ENCODE data around the gene KCTD6. TPM values are rescaled to one million over a fixed set of nuclear protein-coding genes. Genes with fewer than 3 reads are reported as not detected.

Gene KCTD6
- total RNA-seq, 4 donors from 2014 or later, result 16.1 to 19.4 (median 17.8) TPM

- TF ChIP-seq CTCF (IDR thresholded peaks at IDR 0.05) (no peak), POLR2A (IDR thresholded peaks at IDR 0.05) (no peak), EP300 (IDR thresholded peaks at IDR 0.05) (no peak)
- Histone ChIP-seq H3K27ac (no peak overlapping the region), H3K36me3 (peaks cover 0 to 97% (median 4%) of the 10 kb centered on the region in 3 donors), H3K4me3 (no peak overlapping the region), H3K9me3 (no peaks in the 10 kb centered on the region), H3K4me1 (peaks cover 0 to 3% (median 0%) of the 10 kb centered on the region in 4 donors), H3K27me3 (no peaks in the 10 kb centered on the region)
- WGBS, 2 donors, result 51 to 60% methylated on average over 3 of the region's 3 CpGs
- no peak for DNase-seq (ENCODE audit: low spot score in 2 of 2)
Observed at GRCh38 chr3:58518291-58518789, 26.4 kb downstream of the KCTD6 start.

- no peak for TF ChIP-seq POLR2A (IDR thresholded peaks at IDR 0.05)
- Histone ChIP-seq H3K4me1 (peaks cover 0 to 3% (median 0%) of the 10 kb centered on the region in 4 donors), H3K27ac (no peak overlapping the region), H3K27me3 (no peaks in the 10 kb centered on the region), H3K9me3 (no peaks in the 10 kb centered on the region), H3K36me3 (peaks cover 0 to 97% (median 4%) of the 10 kb centered on the region in 3 donors), H3K4me3 (no peak overlapping the region)
- no peak for DNase-seq (ENCODE audit: low spot score in 2 of 2)
- WGBS, 2 donors, result 84 to 85% methylated on average over 6 of the region's 6 CpGs
Observed at GRCh38 chr3:58519668-58520402, 27.9 kb downstream of the KCTD6 start.

GRCh38 chr3:58520403-58521335 lies 28.8 kb downstream of the KCTD6 start:
- Histone ChIP-seq H3K36me3 (peaks cover 0 to 99% (median 4%) of the 10 kb centered on the region in 3 donors), H3K4me1 (peaks cover 0 to 3% (median 0%) of the 10 kb centered on the region in 4 donors), H3K27ac (no peak overlapping the region), H3K27me3 (no peaks in the 10 kb centered on the region), H3K4me3 (no peak overlapping the region), H3K9me3 (no peaks in the 10 kb centered on the region)
- no peak for TF ChIP-seq POLR2A (IDR thresholded peaks at IDR 0.05)
- no peak for TF ChIP-seq CTCF (IDR thresholded peaks at IDR 0.05)
- TF ChIP-seq EP300 (IDR thresholded peaks at IDR 0.05), result no peak
- DNase-seq (ENCODE audit: low spot score in 2 of 2), result no peak
- 56 to 71% methylated on average over 4 to 8 of the region's 8 CpGs for WGBS, 2 donors

- H3K4me1 ChIP-seq, result peaks cover 0 to 3% (median 0%) of the 10 kb centered on the region in 4 donors
- H3K9me3 ChIP-seq, result no peaks in the 10 kb centered on the region
- H3K36me3 ChIP-seq, result peaks cover 0 to 99% (median 4%) of the 10 kb centered on the region in 3 donors
- WGBS, 2 donors, result 91 to 94% methylated on average over 3 of the region's 3 CpGs
- TF ChIP-seq POLR2A (IDR thresholded peaks at IDR 0.05), result no peak
- no peak for TF ChIP-seq EP300 (IDR thresholded peaks at IDR 0.05)
- no peak for TF ChIP-seq CTCF (IDR thresholded peaks at IDR 0.05)
- H3K4me3 ChIP-seq, result no peak overlapping the region
- no peak overlapping the region for H3K27ac ChIP-seq
- DNase-seq (ENCODE audit: low spot score in 2 of 2), result no peak
- no peaks in the 10 kb centered on the region for H3K27me3 ChIP-seq
Observed at GRCh38 chr3:58521336-58521670, 29.4 kb downstream of the KCTD6 start.

GRCh38 chr3:58521917-58522631 lies 30.2 kb downstream of the KCTD6 start:
- Histone ChIP-seq H3K9me3 (no peaks in the 10 kb centered on the region), H3K27me3 (no peaks in the 10 kb centered on the region), H3K27ac (no peak overlapping the region), H3K4me3 (no peak overlapping the region), H3K36me3 (peaks cover 0 to 99% (median 4%) of the 10 kb centered on the region in 3 donors), H3K4me1 (peaks cover 0 to 3% (median 0%) of the 10 kb centered on the region in 4 donors)
- no peak for DNase-seq (ENCODE audit: low spot score in 2 of 2)
- WGBS, 2 donors, result 50 to 57% methylated on average over 10 of the region's 10 CpGs
- no peak for TF ChIP-seq CTCF (IDR thresholded peaks at IDR 0.05)
- no peak for TF ChIP-seq EP300 (IDR thresholded peaks at IDR 0.05)
- TF ChIP-seq POLR2A (IDR thresholded peaks at IDR 0.05), result no peak
